ENCODE data around the gene MRPS7. TPM values are rescaled to one million over a fixed set of nuclear protein-coding genes. Genes with fewer than 3 reads are reported as not detected.
A peak's percentile ranks its signal among the peaks of the same experiment; 100 is the strongest.

MRPS7 gene
- polyA plus RNA-seq (2011; rRNA removed) = 66.3 and 69.1 TPM in 2 replicates
- 19.5 and 35.0 TPM in 2 replicates for polyA minus RNA-seq (2011; rRNA and poly(A)+ RNA removed)

DNA sequence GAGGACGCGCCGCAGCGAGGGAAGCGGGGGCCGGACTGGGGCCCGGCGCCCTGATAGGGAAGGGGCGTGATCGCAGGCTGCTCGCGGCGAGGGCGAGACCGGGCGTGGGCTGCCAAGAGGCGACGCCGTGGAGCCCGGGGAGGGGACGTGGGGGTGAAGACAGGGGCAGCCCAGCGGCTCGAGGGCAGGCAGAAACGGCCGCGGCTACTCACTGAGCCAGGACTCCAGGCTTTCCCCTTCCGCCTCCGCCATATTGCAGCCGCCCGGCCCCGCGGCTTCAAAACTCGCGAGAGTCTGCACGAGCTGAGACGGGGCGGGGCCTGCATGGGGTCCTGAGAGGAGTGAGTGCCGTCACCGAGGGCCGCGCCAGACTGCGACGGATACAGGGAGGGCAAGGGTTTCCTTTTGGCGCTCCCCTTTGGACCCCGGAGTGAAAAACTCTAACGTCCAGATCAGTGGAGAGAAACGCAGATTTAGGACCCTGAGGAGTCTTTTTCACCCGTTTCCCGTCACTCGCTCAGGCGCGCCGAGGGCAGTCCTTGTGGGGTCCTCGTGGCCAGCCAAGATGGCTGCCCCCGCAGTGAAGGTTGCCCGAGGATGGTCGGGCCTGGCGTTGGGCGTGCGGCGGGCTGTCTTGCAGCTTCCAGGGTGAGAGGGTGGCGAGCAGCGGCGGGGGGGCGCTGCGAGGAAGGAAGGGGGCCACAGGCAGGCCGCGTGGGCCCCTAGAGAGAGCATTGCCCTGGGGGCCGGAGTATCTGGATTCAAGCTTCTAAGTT lies at the start of gene MRPS7, which contains the start of gene GGA3:
TSS of gene MRPS7 (plus strand) at position 544 of the 776 bp plus-strand sequence. CDS start at position 566, 22 bp downstream.
TSS of gene GGA3 (minus strand) at position 271 of the 776 bp plus-strand sequence. CDS start at position 252, 19 bp downstream.
- H3K36me3 ChIP-seq (ENCODE audit: control insufficient read depth, insufficient read depth, low read length) = peaks cover 9% of the 10 kb centered on the region
- TF ChIP-seq, protein P1, sequence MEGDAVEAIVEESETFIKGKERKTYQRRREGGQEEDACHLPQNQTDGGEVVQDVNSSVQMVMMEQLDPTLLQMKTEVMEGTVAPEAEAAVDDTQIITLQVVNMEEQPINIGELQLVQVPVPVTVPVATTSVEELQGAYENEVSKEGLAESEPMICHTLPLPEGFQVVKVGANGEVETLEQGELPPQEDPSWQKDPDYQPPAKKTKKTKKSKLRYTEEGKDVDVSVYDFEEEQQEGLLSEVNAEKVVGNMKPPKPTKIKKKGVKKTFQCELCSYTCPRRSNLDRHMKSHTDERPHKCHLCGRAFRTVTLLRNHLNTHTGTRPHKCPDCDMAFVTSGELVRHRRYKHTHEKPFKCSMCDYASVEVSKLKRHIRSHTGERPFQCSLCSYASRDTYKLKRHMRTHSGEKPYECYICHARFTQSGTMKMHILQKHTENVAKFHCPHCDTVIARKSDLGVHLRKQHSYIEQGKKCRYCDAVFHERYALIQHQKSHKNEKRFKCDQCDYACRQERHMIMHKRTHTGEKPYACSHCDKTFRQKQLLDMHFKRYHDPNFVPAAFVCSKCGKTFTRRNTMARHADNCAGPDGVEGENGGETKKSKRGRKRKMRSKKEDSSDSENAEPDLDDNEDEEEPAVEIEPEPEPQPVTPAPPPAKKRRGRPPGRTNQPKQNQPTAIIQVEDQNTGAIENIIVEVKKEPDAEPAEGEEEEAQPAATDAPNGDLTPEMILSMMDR (IDR thresholded peaks at IDR 0.05; ENCODE audit: insufficient read depth, low read depth, low read length) = no peak
- CTCF ChIA-PET = interaction anchor here (0.7 to 2.9 kb wide), 10 partner anchors 10 to 327 kb away, joined by 3 to 36 read pairs (median 4); partner anchors contain the start of genes MIF4GD and SLC25A19

DNA sequence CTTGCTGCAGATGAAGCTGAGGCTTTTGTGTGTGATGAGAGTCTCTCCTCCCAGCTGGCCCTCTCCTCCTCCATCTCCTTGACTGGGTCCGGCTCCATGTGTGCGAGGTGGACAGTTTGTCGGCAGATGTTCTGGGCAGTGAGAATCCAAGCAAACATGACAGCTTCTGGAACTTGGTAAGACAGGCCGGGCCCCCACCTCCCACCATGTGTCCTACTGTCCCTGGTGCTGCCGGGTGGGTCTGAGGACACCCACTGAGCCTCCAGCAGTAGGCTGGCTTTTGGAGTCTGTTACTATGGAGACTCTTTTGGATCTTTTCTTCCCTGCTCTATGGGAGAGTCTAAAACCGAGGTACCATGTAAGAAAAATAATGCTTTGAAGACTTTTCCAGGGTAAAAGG lies 43.5 kb upstream of the MRPS7 start:
- POLR2A ChIA-PET = no interaction called here
- no peak for DNase-seq (ENCODE audit: low read depth)
- TF ChIP-seq, protein P1 (IDR thresholded peaks at IDR 0.05; ENCODE audit: insufficient read depth, low read depth, low read length) = no peak
- Histone ChIP-seq H3K36me3 (ENCODE audit: control insufficient read depth, insufficient read depth, low read length) (peaks cover 14% of the 10 kb centered on the region), H3K4me3 (ENCODE audit: low read depth, low read length) (no peak overlapping the region), H3K27me3 (ENCODE audit: control insufficient read depth, insufficient read depth, low read length) (no peaks in the 10 kb centered on the region)
- CTCF ChIA-PET = no interaction called here

More for the DNA sequence above, at the start of gene MRPS7, which contains the start of gene GGA3:
- POLR2A ChIA-PET = interaction anchor here (0.6 kb wide), 1 partner anchor 10 kb away, joined by 3 read pairs; the partner anchor contains the start of gene MIF4GD
- DNase-seq (ENCODE audit: low read depth) = peak; percentile 61
- H3K27me3 ChIP-seq (ENCODE audit: control insufficient read depth, insufficient read depth, low read length) = no peaks in the 10 kb centered on the region
- H3K4me3 ChIP-seq (ENCODE audit: low read depth, low read length) = peak within 1 kb of the TSS; percentile 84

DNA sequence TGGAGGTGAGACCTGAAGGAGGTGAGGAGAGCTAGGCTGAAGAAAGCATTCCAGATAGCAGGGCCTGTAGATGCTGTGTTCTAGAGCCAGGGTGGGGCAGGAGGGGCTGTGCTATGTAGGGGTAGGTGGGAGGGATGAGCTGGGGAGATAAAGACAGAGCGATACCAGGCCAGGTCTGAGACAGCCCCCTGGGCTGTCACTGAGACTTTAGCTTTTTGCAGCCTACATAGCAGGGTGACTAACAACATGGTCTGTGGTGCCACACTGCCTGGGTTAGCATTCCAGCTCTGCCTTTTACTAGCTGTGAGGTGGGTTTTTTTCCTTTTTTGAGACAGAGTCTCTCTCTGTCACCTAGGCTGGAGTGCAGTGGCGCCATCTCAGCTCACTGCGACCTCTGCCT lies 41.9 kb upstream of the MRPS7 start:
- Histone ChIP-seq H3K27me3 (ENCODE audit: control insufficient read depth, insufficient read depth, low read length) (no peaks in the 10 kb centered on the region), H3K4me3 (ENCODE audit: low read depth, low read length) (no peak overlapping the region), H3K36me3 (ENCODE audit: control insufficient read depth, insufficient read depth, low read length) (peaks cover 9% of the 10 kb centered on the region)
- CTCF ChIA-PET = interaction anchor here (1.3 to 1.4 kb wide), 2 partner anchors 14 to 21 kb away, joined by 3 to 4 read pairs; partner anchors contain the start of gene NUP85
- no peak for DNase-seq (ENCODE audit: low read depth)
- POLR2A ChIA-PET = no interaction called here
- TF ChIP-seq, protein P1 (IDR thresholded peaks at IDR 0.05; ENCODE audit: insufficient read depth, low read depth, low read length) = no peak

DNA sequence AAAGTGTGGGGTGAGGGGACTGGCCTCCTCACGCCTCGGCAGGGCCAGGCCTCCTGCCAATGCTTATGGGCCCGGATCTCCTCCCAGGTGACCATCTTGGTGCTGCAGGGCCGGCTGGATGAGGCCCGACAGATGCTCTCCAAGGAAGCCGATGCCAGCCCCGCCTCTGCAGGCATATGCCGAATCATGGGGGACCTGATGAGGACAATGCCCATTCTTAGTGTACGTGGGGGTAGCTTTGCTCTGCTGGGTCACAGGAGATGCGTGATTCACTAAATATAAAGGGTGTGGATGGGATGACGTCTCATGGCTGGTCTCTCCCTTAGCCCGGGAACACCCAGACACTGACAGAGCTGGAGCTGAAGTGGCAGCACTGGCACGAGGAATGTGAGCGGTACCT lies 36.7 kb upstream of the MRPS7 start:
- ChIA-PET POLR2A (no interaction called here), CTCF (interaction anchor here (1.1 to 1.9 kb wide), 2 partner anchors 14 to 16 kb away, joined by 3 to 5 read pairs; no protein-coding TSS in a partner anchor)
- DNase-seq (ENCODE audit: low read depth) = no peak
- Histone ChIP-seq H3K36me3 (ENCODE audit: control insufficient read depth, insufficient read depth, low read length) (peaks cover 16% of the 10 kb centered on the region), H3K27me3 (ENCODE audit: control insufficient read depth, insufficient read depth, low read length) (no peaks in the 10 kb centered on the region), H3K4me3 (ENCODE audit: low read depth, low read length) (no peak overlapping the region)
- TF ChIP-seq, protein P1 (IDR thresholded peaks at IDR 0.05; ENCODE audit: insufficient read depth, low read depth, low read length) = no peak

DNA sequence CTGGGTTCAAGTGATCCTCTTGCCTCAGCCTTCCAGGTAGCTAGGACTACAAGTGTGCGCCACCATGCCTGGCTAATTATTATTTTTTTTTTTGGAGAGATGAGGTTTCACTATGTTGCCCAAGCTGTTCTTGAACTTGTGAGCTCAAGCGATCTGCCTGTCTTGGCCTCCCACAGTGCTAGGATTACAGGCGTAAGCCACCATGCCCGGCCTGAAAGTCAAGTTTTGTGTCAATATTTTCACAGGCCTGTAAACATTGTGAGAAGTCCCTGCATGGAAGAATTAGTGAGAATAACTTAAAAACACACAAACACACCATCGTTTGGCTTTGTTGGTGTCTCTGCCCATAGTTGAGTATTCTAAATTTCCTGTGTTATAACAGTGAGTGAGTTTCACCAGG lies 34.0 kb upstream of the MRPS7 start:
- peaks cover 27% of the 10 kb centered on the region for H3K36me3 ChIP-seq (ENCODE audit: control insufficient read depth, insufficient read depth, low read length)
- DNase-seq (ENCODE audit: low read depth) = no peak
- TF ChIP-seq, protein P1 (IDR thresholded peaks at IDR 0.05; ENCODE audit: insufficient read depth, low read depth, low read length) = no peak
- POLR2A ChIA-PET = no interaction called here
- CTCF ChIA-PET = interaction anchor here (0.6 to 6.7 kb wide), 3 partner anchors 12 to 266 kb away, joined by 4 to 47 read pairs (median 4); no protein-coding TSS in a partner anchor
- H3K4me3 ChIP-seq (ENCODE audit: low read depth, low read length) = no peak overlapping the region
- no peaks in the 10 kb centered on the region for H3K27me3 ChIP-seq (ENCODE audit: control insufficient read depth, insufficient read depth, low read length)

Measured in BJ (cell line).